SU-DHL-6 (cell line): ENCODE measurements around the gene ESR1.

Source experiments
- EZH2phosphoT487 ChIP-seq: fragments of 200-600 bp; sonication (generic), shearing (Covaris generic); conservative IDR thresholded peaks from 2 replicates; pipeline ENCODE4 v1.6.1; 2018; ENCODE audit warnings: mild to moderate bottlenecking, antibody characterized with exemption, low read length, moderate library complexity, mixed read lengths
- TF ChIP-seq, protein P1 (sequence below): fragments of 200-600 bp; sonication (generic); IDR thresholded peaks from one replicate; pipeline ENCODE4 v1.5.1; 2017; ENCODE audit warnings: antibody characterized with exemption, mild to moderate bottlenecking, low read length, moderate library complexity; ENCODE audit not compliant: insufficient read depth, poor library complexity, severe bottlenecking

DNA sequence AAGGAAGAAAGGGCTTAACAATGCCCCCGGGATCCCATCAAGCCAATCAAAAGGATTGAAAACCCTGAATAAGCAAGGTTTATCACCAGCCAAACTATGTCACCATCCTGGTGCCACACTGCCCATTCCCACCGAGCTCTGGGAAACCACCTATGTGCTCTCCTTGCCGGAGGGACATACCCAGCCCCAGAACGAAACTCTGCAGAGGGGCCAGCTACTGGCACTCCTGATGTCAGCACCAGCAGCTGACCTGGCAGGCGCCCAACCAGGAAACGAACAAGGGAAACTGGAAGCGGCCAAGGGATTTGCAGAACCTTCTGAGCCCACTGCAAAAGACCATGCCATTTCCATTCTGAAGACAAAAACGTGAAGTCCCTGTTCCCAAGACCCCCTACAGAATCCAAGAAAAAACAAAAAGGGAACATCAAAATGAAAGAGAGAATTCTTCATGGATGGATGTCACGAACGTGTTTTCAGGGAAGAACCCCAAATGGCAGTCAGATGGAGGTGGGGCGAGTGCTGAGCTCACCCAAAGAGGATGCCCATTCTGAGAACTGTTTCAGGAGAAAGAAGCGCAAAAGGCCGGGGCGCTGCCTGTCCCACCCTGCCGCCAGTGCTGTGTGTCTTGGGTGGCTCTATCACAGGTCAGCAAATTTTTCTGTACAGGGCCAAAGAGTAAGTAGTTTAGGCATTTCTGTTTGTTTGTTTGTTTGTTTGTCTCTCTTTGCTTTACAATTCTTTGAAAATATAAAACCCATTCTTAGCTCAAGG, 305.2 kb downstream of the ESR1 start:
- TF ChIP-seq, protein P1, sequence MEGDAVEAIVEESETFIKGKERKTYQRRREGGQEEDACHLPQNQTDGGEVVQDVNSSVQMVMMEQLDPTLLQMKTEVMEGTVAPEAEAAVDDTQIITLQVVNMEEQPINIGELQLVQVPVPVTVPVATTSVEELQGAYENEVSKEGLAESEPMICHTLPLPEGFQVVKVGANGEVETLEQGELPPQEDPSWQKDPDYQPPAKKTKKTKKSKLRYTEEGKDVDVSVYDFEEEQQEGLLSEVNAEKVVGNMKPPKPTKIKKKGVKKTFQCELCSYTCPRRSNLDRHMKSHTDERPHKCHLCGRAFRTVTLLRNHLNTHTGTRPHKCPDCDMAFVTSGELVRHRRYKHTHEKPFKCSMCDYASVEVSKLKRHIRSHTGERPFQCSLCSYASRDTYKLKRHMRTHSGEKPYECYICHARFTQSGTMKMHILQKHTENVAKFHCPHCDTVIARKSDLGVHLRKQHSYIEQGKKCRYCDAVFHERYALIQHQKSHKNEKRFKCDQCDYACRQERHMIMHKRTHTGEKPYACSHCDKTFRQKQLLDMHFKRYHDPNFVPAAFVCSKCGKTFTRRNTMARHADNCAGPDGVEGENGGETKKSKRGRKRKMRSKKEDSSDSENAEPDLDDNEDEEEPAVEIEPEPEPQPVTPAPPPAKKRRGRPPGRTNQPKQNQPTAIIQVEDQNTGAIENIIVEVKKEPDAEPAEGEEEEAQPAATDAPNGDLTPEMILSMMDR: no peak
- no peak for TF ChIP-seq EZH2phosphoT487
